Spleen (tissue), 11 donors: Measurements from ENCODE around the gene ENTR1. TPM values are rescaled to one million over a fixed set of nuclear protein-coding genes. Genes with fewer than 3 reads are reported as not detected.

Source experiments
- DNase-seq: peaks from one replicate; pipeline ENCODE4 v3.0.0-alpha.2; 2020
- H3K27ac ChIP-seq, 8 donors: fragments of 200-600 bp; sonication (generic) in 7 of 8; 1 replicate in 4 of 8; 2 replicates in 4 of 8; pipeline versions ENCODE4 v1.5.0 to v1.8.0; 2016 to 2021; ENCODE audit warnings: inconsistent platforms in 4 of 8, mild to moderate bottlenecking in 4 of 8, moderate library complexity in 1 of 8
- H3K27me3 ChIP-seq, 7 donors: fragments of 200-600 bp; sonication (generic) in 6 of 7; replicated peaks in 1 of 7; 1 replicate in 4 of 7; 2 replicates in 3 of 7; pipeline versions ENCODE4 v1.5.0 to v1.8.0; 2016 to 2021; ENCODE audit warnings: inconsistent platforms in 3 of 7, mild to moderate bottlenecking in 1 of 7
- H3K36me3 ChIP-seq, 6 donors: fragments of 200-600 bp; sonication (generic) in 5 of 6; 1 replicate in 4 of 6; 2 replicates in 2 of 6; pipeline versions ENCODE4 v1.5.0 to v1.8.0; 2016 to 2021; ENCODE audit warnings: inconsistent platforms in 2 of 6
- H3K4me1 ChIP-seq, 6 donors: fragments of 200-600 bp; sonication (generic) in 5 of 6; 1 replicate in 3 of 6; 2 replicates in 3 of 6; pipeline versions ENCODE4 v1.5.0 to v1.8.0; 2016 to 2021; ENCODE audit warnings: inconsistent platforms in 3 of 6
- H3K4me3 ChIP-seq, 8 donors: fragments of 200-600 bp; sonication (generic) in 7 of 8; 1 replicate in 4 of 8; 2 replicates in 4 of 8; pipeline versions ENCODE4 v1.5.0 to v1.8.0; 2016 to 2021; ENCODE audit warnings: inconsistent platforms in 4 of 8, mild to moderate bottlenecking in 4 of 8, moderate library complexity in 2 of 8
- H3K9me3 ChIP-seq, 8 donors: fragments of 200-600 bp; sonication (generic) in 7 of 8; 1 replicate in 4 of 8; 2 replicates in 4 of 8; pipeline versions ENCODE4 v1.5.0 to v1.8.0; 2016 to 2021; ENCODE audit warnings: inconsistent platforms in 4 of 8
- CTCF ChIP-seq, 11 experiments: fragments of 200-600 bp in 7 of 11; fragments of 450-650 bp in 4 of 11; sonication (generic) in 4 of 11; IDR thresholded peaks in 8 of 11; conservative IDR thresholded peaks in 3 of 11; 1 replicate in 7 of 11; 2 replicates in 4 of 11; pipeline versions ENCODE4 v1.4.0 to v1.8.0; 2016 to 2021; ENCODE audit warnings: antibody characterized with exemption in 11 of 11, inconsistent platforms in 4 of 11, mild to moderate bottlenecking in 1 of 11
- POLR2A ChIP-seq, 3 donors: fragments of 450-650 bp; IDR thresholded peaks; one replicate each; pipeline ENCODE4 v1.5.1; 2017; ENCODE audit warnings: antibody characterized with exemption in 3 of 3, mild to moderate bottlenecking in 1 of 3
- POLR2AphosphoS5 ChIP-seq, 3 donors: sonication (generic); formaldehyde crosslinking; IDR thresholded peaks; one replicate each; pipeline ENCODE4 v1.5.1; 2017; ENCODE audit warnings: antibody characterized with exemption in 3 of 3
- WGBS, 5 donors: extraction: QIAGEN DNeasy Blood & Tissue Kit in 3 of 5; methylation state at CpG; one replicate each; pipeline versions ENCODE4 v1.1.5 to v1.1.7; 2013 to 2018; 5-methylcytosine and 5-hydroxymethylcytosine counted together
- intact Hi-C: fragments of 100-400 bp; cut with DNase I; formaldehyde crosslinking; loops from one replicate; pipeline ENCODE4 v1.15.0; 2023; ENCODE audit warnings: low total_unique reads
- polyA plus RNA-seq, 3 donors: library from polyadenylated mRNA; stranded (reverse); fragments of 200-250 nt; gene quantifications; one replicate each; pipeline ENCODE4 v1.2.1, GENCODE V29; 2013
- total RNA-seq, 7 donors: library from RNA; depleted of rRNA in 3 of 7; stranded (reverse); fragments of >200 nt in 3 of 7; fragmentation: NEBNext Ultra II Directional in 4 of 7; extraction: Animal tissue kit (Norgen Biotek cat#: 25700) in 4 of 7; gene quantifications; one replicate each; pipeline versions ENCODE4 v1.1.0 to v1.2.1, GENCODE V29; 2016 to 2021
- donor health status: healthy with polysubstance abuse.
- donor health status: DM: no; HTN: no; CAD: no; lungs with moderate emphysema.
- donor health status: DM: no; HTN: no; CAD: no.
- donor health status: Bipolar disorder and iron deficiency.
- donor health status: healthy.
- donor health status: DM: no; HTN: no; CAD: no.
- donor health status: DM: yes; HTN: yes; CAD: no.

Gene ENTR1
- total and polyA plus RNA-seq, 10 donors = 38.5 to 78.5 (median 61.0) TPM

DNA sequence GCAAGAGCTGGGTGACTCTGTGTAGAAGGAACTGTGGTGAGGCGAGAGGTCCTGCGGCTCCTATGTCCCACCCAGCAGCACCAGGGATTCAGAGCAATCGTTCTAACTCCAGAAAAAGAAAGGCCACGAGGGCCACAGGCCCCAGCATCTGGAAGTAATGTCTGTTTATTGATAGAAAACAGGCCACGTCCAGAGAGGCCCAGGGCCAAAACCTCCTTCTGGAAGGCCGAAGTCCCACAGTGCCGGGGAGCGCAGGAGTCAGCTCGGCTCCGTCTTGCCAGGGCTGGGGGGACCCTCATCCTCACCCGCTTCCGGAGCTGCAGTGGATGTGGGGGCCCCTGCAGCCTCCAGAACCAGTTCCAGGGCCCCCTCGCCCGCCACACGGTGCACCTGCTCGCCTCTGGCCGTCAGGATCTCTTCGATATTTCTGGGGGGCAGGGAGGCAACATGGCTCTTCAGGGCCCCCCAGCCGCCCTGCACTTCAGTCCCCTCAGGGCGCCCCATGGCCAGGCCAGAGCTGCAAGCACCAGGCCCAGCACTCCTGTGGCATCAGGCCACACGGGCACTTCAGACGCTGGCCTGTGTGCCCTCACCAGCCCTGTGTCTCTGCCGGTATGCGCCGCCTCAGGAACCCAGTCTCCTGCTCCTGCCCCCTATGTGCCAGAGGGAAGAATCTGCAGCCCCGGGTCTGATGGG is 48.5 kb downstream of the ENTR1 start:
- Histone ChIP-seq H3K36me3 (peaks cover 0 to 62% (median 13%) of the 10 kb centered on the region in 6 donors), H3K4me3 (no peak overlapping the region), H3K9me3 (no peaks in the 10 kb centered on the region), H3K27ac (peak overlapping the region in 5 of 8 donors; percentile 54 to 99 (median 98)), H3K27me3 (peaks cover 0 to 9% (median 0%) of the 10 kb centered on the region in 7 donors), H3K4me1 (peaks cover 5 to 64% (median 37%) of the 10 kb centered on the region in 6 donors)
- DNase-seq = no peak
- no peak for TF ChIP-seq POLR2AphosphoS5 (IDR thresholded peaks at IDR 0.05)
- TF ChIP-seq CTCF (IDR thresholded peaks at IDR 0.05 in 8 of 11, conservative IDR thresholded peaks at IDR 0.05 in 3 of 11) = no peak
- no peak for TF ChIP-seq POLR2A (IDR thresholded peaks at IDR 0.05)
- 89 to 95% (median 92%) methylated on average over 17 to 26 of the region's 26 CpGs for WGBS, 5 donors
- intact Hi-C loops = no loop called here

GRCh38 chr9:136361047-136361753 is 49.2 kb downstream of the ENTR1 start:
- no peak for DNase-seq
- H3K27ac ChIP-seq = peak overlapping the region in 6 of 8 donors; percentile 48 to 98 (median 54)
- H3K27me3 ChIP-seq = peaks cover 0 to 9% (median 0%) of the 10 kb centered on the region in 7 donors
- no peak overlapping the region for H3K4me3 ChIP-seq
- H3K9me3 ChIP-seq = no peaks in the 10 kb centered on the region
- WGBS, 5 donors = 68 to 86% (median 81%) methylated on average over 28 to 43 of the region's 43 CpGs
- H3K36me3 ChIP-seq = peaks cover 0 to 63% (median 13%) of the 10 kb centered on the region in 6 donors
- intact Hi-C loops = no loop called here
- peaks cover 5 to 63% (median 35%) of the 10 kb centered on the region in 6 donors for H3K4me1 ChIP-seq
- peak in 2 of 3 donors; percentile 65 to 81 for TF ChIP-seq POLR2AphosphoS5 (IDR thresholded peaks at IDR 0.05)
- TF ChIP-seq POLR2A (IDR thresholded peaks at IDR 0.05) = no peak
- TF ChIP-seq CTCF (IDR thresholded peaks at IDR 0.05 in 8 of 11, conservative IDR thresholded peaks at IDR 0.05 in 3 of 11) = no peak

DNA sequence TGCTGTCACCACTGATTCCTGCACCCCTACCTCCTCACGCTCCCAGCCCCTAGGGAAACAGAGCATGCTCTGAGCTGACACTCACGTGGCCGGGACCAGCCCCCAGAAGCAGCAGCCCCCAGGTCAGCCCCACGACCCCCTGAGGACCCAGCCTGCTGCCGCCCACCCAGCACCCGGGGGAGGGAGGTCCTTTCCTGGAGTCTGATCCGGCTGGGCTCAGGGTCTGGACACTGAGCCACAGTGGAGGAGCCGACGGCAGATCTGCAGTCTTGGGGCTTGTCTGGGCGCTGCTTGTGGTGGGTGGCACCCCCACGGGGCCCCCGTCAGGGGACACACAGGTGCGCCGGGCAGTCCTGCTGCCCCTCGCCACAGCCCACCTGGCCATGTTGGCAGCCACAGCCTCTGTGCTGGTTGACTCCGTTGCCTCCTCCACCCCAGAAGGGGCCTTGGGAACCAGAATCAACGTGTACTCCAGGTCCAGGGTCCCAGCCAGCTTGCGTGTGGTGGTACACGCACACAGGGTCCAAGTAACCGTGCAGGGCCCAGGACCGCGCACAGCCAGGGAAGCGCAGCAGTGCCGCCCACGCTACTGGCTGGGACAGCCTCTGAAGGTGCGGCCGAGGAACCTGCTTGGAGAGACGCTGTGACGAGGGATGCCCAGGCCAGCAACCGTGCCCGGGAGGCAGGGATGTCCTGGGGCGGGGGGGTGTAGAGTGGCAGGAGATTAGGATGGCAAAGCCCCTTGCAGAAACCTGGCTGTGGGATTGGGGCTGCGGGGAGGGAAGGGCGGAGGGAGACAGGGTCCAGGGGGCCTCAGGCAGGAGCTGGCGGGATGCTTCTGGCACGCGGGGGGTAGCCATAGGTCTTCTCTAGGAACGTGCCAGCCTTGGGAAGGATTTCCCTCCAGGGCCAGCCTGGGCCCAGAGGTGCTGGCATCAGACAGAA is 50.4 kb downstream of the ENTR1 start:
- H3K27ac ChIP-seq = peak overlapping the region in 5 of 8 donors; percentile 51 to 98 (median 55)
- no peaks in the 10 kb centered on the region for H3K9me3 ChIP-seq
- TF ChIP-seq POLR2AphosphoS5 (IDR thresholded peaks at IDR 0.05) (peak; percentile 8 to 49 (median 27)), POLR2A (IDR thresholded peaks at IDR 0.05) (no peak)
- intact Hi-C loops = no loop called here
- 77 to 87% (median 84%) methylated on average over 22 to 38 of the region's 38 CpGs for WGBS, 5 donors
- no peak for DNase-seq
- H3K27me3 ChIP-seq = peaks cover 0 to 9% (median 0%) of the 10 kb centered on the region in 7 donors
- no peak overlapping the region for H3K4me3 ChIP-seq
- H3K36me3 ChIP-seq = peaks cover 0 to 68% (median 13%) of the 10 kb centered on the region in 6 donors
- peaks cover 5 to 60% (median 28%) of the 10 kb centered on the region in 6 donors for H3K4me1 ChIP-seq

DNA sequence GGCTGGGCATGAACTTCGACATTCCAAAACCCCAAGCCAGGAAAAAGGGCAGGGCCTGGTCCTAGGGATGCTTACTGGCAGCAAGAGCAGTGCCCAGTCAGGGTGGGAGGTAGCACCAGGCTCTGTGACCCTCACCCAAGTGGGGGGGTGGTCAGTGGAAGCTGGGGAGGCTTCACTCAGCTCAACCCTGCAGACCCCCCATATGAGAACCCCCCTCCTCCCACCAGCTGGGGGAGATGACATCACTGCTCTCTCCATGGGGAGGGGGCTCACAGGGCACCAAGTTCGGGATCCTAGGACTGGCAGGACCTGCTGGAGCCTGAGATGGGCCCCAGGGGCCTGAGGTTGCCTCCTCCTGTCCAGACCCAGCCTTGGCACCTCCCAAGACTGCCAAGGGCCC is 51.5 kb downstream of the ENTR1 start:
- Histone ChIP-seq H3K4me1 (peaks cover 2 to 48% (median 24%) of the 10 kb centered on the region in 6 donors), H3K36me3 (peaks cover 0 to 68% (median 13%) of the 10 kb centered on the region in 6 donors), H3K4me3 (no peak overlapping the region), H3K27ac (no peak overlapping the region), H3K9me3 (no peaks in the 10 kb centered on the region), H3K27me3 (no peaks in the 10 kb centered on the region)
- no peak for TF ChIP-seq POLR2AphosphoS5 (IDR thresholded peaks at IDR 0.05)
- TF ChIP-seq CTCF (IDR thresholded peaks at IDR 0.05 in 8 of 11, conservative IDR thresholded peaks at IDR 0.05 in 3 of 11) = no peak
- no peak for TF ChIP-seq POLR2A (IDR thresholded peaks at IDR 0.05)
- no peak for DNase-seq
- intact Hi-C loops = no loop called here
- WGBS, 5 donors = 63 to 81% (median 79%) methylated on average over 1 to 2 of the region's 2 CpGs
